SK-N-MC (cell line): ENCODE results near the gene DOCK1.

Experiments used
- EZH2 ChIP-seq: fragments of 200-600 bp; sonication (generic); IDR thresholded peaks from one replicate; pipeline ENCODE4 v1.6.1; 2017; ENCODE audit warnings: antibody characterized with exemption
- FOXP2 ChIP-seq: optimal IDR thresholded peaks from 2 replicates; pipeline ENCODE3; 2011; ENCODE audit warnings: mild to moderate bottlenecking, moderate library complexity; ENCODE audit not compliant: insufficient read depth; ENCODE audit errors: extremely low read length, control extremely low read depth
- POLR2AphosphoS5 ChIP-seq: IDR thresholded peaks from 2 replicates; pipeline ENCODE4 v1.6.1; 2012; ENCODE audit warnings: mild to moderate bottlenecking, low read depth, low read length, borderline replicate concordance

DNA sequence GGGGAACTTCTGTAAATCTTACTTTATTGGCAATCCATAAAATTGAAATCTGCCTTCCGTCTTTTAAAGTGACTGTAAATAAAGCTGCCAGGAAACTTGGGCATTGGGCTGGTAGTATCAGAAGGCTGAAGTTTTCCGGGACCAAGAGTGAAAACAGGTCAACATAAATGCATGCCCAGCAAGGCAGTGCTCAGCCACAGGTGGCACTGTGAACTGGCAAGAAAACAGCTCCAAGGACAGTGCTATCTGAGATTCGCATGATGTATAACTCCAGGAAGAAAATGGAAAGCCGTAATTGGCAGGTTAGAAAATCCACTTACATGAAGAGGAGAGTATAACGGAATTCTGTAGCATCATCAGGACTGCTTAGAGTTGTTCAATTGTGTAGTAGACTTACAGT lies 293.1 kb downstream of the DOCK1 start:
- TF ChIP-seq POLR2AphosphoS5 (no peak), EZH2 (no peak), FOXP2 (no peak)
